DND-41 (cell line): Measurements from ENCODE around the gene TRIM31.

Experiments
- ATAC-seq: fragments of 200-7000 bp; cut with Tn5 transposase; 3 replicates; pipeline ENCODE4 v1.9.1; 2021; ENCODE audit warnings: low read depth; ENCODE audit not compliant: insufficient read depth
- DNase-seq: peaks from one replicate; pipeline ENCODE4 v3.0.0-alpha.2; 2020
- H2AFZ ChIP-seq: 2 replicates; pipeline ENCODE4 v1.6.0; 2012; ENCODE audit warnings: low read depth, low read length
- H3K27ac ChIP-seq: 2 replicates; pipeline ENCODE4 v1.5.1; 2012; ENCODE audit warnings: low read length, inconsistent platforms
- H3K27me3 ChIP-seq: fragments of 200-600 bp; sonication (generic); 2 replicates; pipeline ENCODE4 v1.6.0; 2012; ENCODE audit warnings: low read length, mild to moderate bottlenecking, inconsistent platforms; ENCODE audit not compliant: insufficient read depth, poor library complexity
- H3K36me3 ChIP-seq: 2 replicates; pipeline ENCODE4 v1.5.1; 2012; ENCODE audit warnings: low read length, inconsistent platforms; ENCODE audit not compliant: insufficient read depth
- H3K4me1 ChIP-seq: 2 replicates; pipeline ENCODE4 v1.5.1; 2012; ENCODE audit warnings: mild to moderate bottlenecking, low read length; ENCODE audit not compliant: insufficient read depth
- H3K4me2 ChIP-seq: 2 replicates; pipeline ENCODE4 v1.6.0; 2012; ENCODE audit warnings: mild to moderate bottlenecking, moderate library complexity, low read length, inconsistent platforms; ENCODE audit not compliant: insufficient read depth
- H3K4me3 ChIP-seq, 2 experiments: fragments of 200-600 bp in 1 of 2; shearing (Covaris generic) in 1 of 2; 2 replicates each; pipeline ENCODE4 v1.5.1; 2012 to 2016; ENCODE audit warnings: inconsistent platforms in 2 of 2, low read length in 2 of 2, mild to moderate bottlenecking in 2 of 2, low read depth in 1 of 2, moderate library complexity in 1 of 2
- H3K79me2 ChIP-seq: 2 replicates; pipeline ENCODE4 v1.6.0; 2012; ENCODE audit warnings: low read length, inconsistent platforms; ENCODE audit not compliant: insufficient read depth
- H3K9ac ChIP-seq: 2 replicates; pipeline ENCODE4 v1.6.0; 2012; ENCODE audit warnings: low read depth, mild to moderate bottlenecking, inconsistent platforms, low read length, moderate library complexity
- H3K9me3 ChIP-seq: 2 replicates; pipeline ENCODE4 v1.5.1; 2012; ENCODE audit warnings: low read length, moderate library complexity, mild to moderate bottlenecking, inconsistent platforms; ENCODE audit not compliant: insufficient read depth, severe bottlenecking
- H4K20me1 ChIP-seq: 2 replicates; pipeline ENCODE4 v1.6.0; 2012; ENCODE audit warnings: low read length; ENCODE audit not compliant: insufficient read depth
- CTCF ChIP-seq: IDR thresholded peaks from 2 replicates; pipeline ENCODE4 v1.5.1; 2012; ENCODE audit warnings: borderline replicate concordance, low read length, moderate library complexity, mild to moderate bottlenecking; ENCODE audit not compliant: poor library complexity, severe bottlenecking; ENCODE audit errors: extremely low read depth
- EZH2 ChIP-seq: IDR thresholded peaks from 3 replicates; pipeline ENCODE4 v1.6.1; 2012; ENCODE audit warnings: borderline replicate concordance, low read depth, mild to moderate bottlenecking, moderate library complexity, low read length, inconsistent platforms; ENCODE audit not compliant: severe bottlenecking

TRIM31 gene

GRCh38 chr6:30113003-30113759, at the start of gene TRIM31:
Gene TRIM31 (minus strand): TSS chr6:30113090. CDS start chr6:30112805, 285 bp downstream.
- H3K27ac ChIP-seq = no peak within 1 kb of the TSS
- H3K9me3 ChIP-seq = no peaks in the 10 kb centered on the region
- H4K20me1 ChIP-seq = no peaks in the 10 kb centered on the region
- no peak within 1 kb of the TSS for H3K9ac ChIP-seq
- no peaks in the 10 kb centered on the region for H3K79me2 ChIP-seq
- DNase-seq = no peak
- no peaks in the 10 kb centered on the region for H3K4me1 ChIP-seq
- TF ChIP-seq EZH2 = no peak
- H3K36me3 ChIP-seq = no peaks in the 10 kb centered on the region
- no peak for ATAC-seq
- H2AFZ ChIP-seq = no peak within 1 kb of the TSS
- H3K4me3 ChIP-seq = no peak within 1 kb of the TSS
- H3K4me2 ChIP-seq = no peak within 1 kb of the TSS
- H3K27me3 ChIP-seq = peaks cover 37% of the 10 kb centered on the region

- DNase-seq (no peak), ATAC-seq (no peak)
- H3K4me1 ChIP-seq = peaks cover 13% of the 10 kb centered on the region
- no peak overlapping the region for H2AFZ ChIP-seq
- H3K36me3 ChIP-seq = no peaks in the 10 kb centered on the region
- no peaks in the 10 kb centered on the region for H3K9me3 ChIP-seq
- peaks cover 16% of the 10 kb centered on the region for H3K27me3 ChIP-seq
- TF ChIP-seq EZH2 (no peak), CTCF (no peak)
- no peaks in the 10 kb centered on the region for H3K79me2 ChIP-seq
- no peak overlapping the region for H3K9ac ChIP-seq
- peak overlapping the region; percentile 48; the same call in 1 of the 2 replicates for H3K4me2 ChIP-seq
- H3K4me3 ChIP-seq = no peak overlapping the region
- H4K20me1 ChIP-seq = peaks cover 4% of the 10 kb centered on the region; the same call in 1 of the 2 replicates
- no peak overlapping the region for H3K27ac ChIP-seq
These were observed 49.6 kb upstream of the TRIM31 start for GRCh38 chr6:30162265-30163089.

- Histone ChIP-seq H3K27ac (no peak within 1 kb of the TSS), H3K4me3 (no peak within 1 kb of the TSS), H2AFZ (no peak within 1 kb of the TSS), H3K79me2 (no peaks in the 10 kb centered on the region), H4K20me1 (peaks cover 4% of the 10 kb centered on the region; the same call in 1 of the 2 replicates), H3K9ac (no peak within 1 kb of the TSS), H3K4me1 (peaks cover 13% of the 10 kb centered on the region), H3K9me3 (no peaks in the 10 kb centered on the region), H3K27me3 (peaks cover 8% of the 10 kb centered on the region), H3K36me3 (no peaks in the 10 kb centered on the region), H3K4me2 (no peak within 1 kb of the TSS)
- TF ChIP-seq EZH2 = no peak
- TF ChIP-seq CTCF = no peak
- ATAC-seq = no peak
- DNase-seq = no peak
These were observed 48.1 kb upstream of the TRIM31 start, which contains the start of gene TRIM10 for GRCh38 chr6:30160785-30161531. Gene TRIM10 (minus strand): TSS chr6:30161211. CDS start chr6:30160858, 353 bp downstream.
